Lower lobe of right lung (tissue), 2 donors: ENCODE results near the gene ABL1. TPM values are rescaled to one million over a fixed set of nuclear protein-coding genes. Genes with fewer than 3 reads are reported as not detected.

Experiments used
- ATAC-seq, 2 donors: fragments of 200-7000 bp; cut with Tn5 transposase; one replicate each; pipeline ENCODE4 v1.9.1; 2020 to 2022; ENCODE audit warnings: mild to moderate bottlenecking in 2 of 2, moderate library complexity in 2 of 2
- DNase-seq: peaks from one replicate; pipeline ENCODE4 v3.0.0-alpha.2; 2020
- H3K27ac ChIP-seq: fragments of 200-600 bp; one replicate; pipeline ENCODE4 v1.8.0; 2022
- H3K27me3 ChIP-seq: fragments of 200-600 bp; one replicate; pipeline ENCODE4 v1.8.0; 2022; ENCODE audit warnings: low read depth
- H3K36me3 ChIP-seq: fragments of 200-600 bp; one replicate; pipeline ENCODE4 v1.8.0; 2022; ENCODE audit warnings: mild to moderate bottlenecking
- H3K4me1 ChIP-seq: fragments of 200-600 bp; one replicate; pipeline ENCODE4 v1.8.0; 2022
- H3K4me3 ChIP-seq: fragments of 200-600 bp; one replicate; pipeline ENCODE4 v1.8.0; 2022; ENCODE audit warnings: mild to moderate bottlenecking
- H3K9me3 ChIP-seq: fragments of 200-600 bp; one replicate; pipeline ENCODE4 v1.8.0; 2022
- CTCF ChIP-seq: fragments of 200-600 bp; IDR thresholded peaks from one replicate; pipeline ENCODE4 v1.8.0; 2022; ENCODE audit warnings: antibody characterized with exemption, mild to moderate bottlenecking
- intact Hi-C: fragments of 100-400 bp; cut with DNase I; formaldehyde crosslinking; loops from one replicate; pipeline ENCODE4 v1.11.0; 2022
- total RNA-seq: library from RNA; stranded (reverse); fragmentation: NEBNext Ultra II Directional; extraction: Animal tissue kit (Norgen Biotek cat#: 25700); gene quantifications from one replicate; pipeline ENCODE4 v1.2.1, GENCODE V29; 2021
- donor health status: DM: no; HTN: yes; CAD: no; lungs with severe emphysema.

The ABL1 gene
- total RNA-seq, 1 donor from 2014 or later: 50.2 TPM

- ATAC-seq (no peak), DNase-seq (no peak)
- TF ChIP-seq CTCF: no peak
- H3K4me3 ChIP-seq: no peak overlapping the region
- H3K27me3 ChIP-seq: peaks cover 27% of the 10 kb centered on the region
- no peaks in the 10 kb centered on the region for H3K36me3 ChIP-seq
- intact Hi-C loops: no loop called here
- no peak overlapping the region for H3K27ac ChIP-seq
- no peaks in the 10 kb centered on the region for H3K9me3 ChIP-seq
- H3K4me1 ChIP-seq: no peaks in the 10 kb centered on the region
These were observed 86.4 kb downstream of the ABL1 start for GRCh38 chr9:130921300-130921988.

- intact Hi-C loops: no loop called here
- ATAC-seq (no peak), DNase-seq (no peak)
- H3K4me3 ChIP-seq: no peak overlapping the region
- no peak for TF ChIP-seq CTCF
- peaks cover 27% of the 10 kb centered on the region for H3K27me3 ChIP-seq
- no peaks in the 10 kb centered on the region for H3K4me1 ChIP-seq
- no peaks in the 10 kb centered on the region for H3K36me3 ChIP-seq
- no peak overlapping the region for H3K27ac ChIP-seq
- no peaks in the 10 kb centered on the region for H3K9me3 ChIP-seq
These were observed 87.2 kb downstream of the ABL1 start for GRCh38 chr9:130921989-130922892.

GRCh38 chr9:130922893-130923610 lies 88.0 kb downstream of the ABL1 start:
- no peak for TF ChIP-seq CTCF
- Histone ChIP-seq H3K36me3 (no peaks in the 10 kb centered on the region), H3K4me3 (no peak overlapping the region), H3K27ac (no peak overlapping the region), H3K9me3 (no peaks in the 10 kb centered on the region), H3K4me1 (no peaks in the 10 kb centered on the region), H3K27me3 (peaks cover 27% of the 10 kb centered on the region)
- intact Hi-C loops: no loop called here
- ATAC-seq (no peak), DNase-seq (no peak)

- H3K27me3 ChIP-seq: peaks cover 27% of the 10 kb centered on the region
- intact Hi-C loops: no loop called here
These were observed 88.8 kb downstream of the ABL1 start for GRCh38 chr9:130923611-130924447.

More at GRCh38 chr9:130923611-130924447, 88.8 kb downstream of the ABL1 start:
- H3K36me3 ChIP-seq: no peaks in the 10 kb centered on the region
- H3K27ac ChIP-seq: no peak overlapping the region
- H3K4me3 ChIP-seq: no peak overlapping the region
- H3K4me1 ChIP-seq: no peaks in the 10 kb centered on the region
- no peak for ATAC-seq
- TF ChIP-seq CTCF: no peak
- DNase-seq: no peak
- H3K9me3 ChIP-seq: no peaks in the 10 kb centered on the region
